Amygdala (tissue), 56 donors: ENCODE data around the gene GUCY2D.
"Not testable (repeated sequence)": the region's sequence is repeated elsewhere in the genome, so short reads cannot be mapped to it uniquely, and the experiment has no call there.

ENCODE experiments used
- DNase-seq, 56 donors: peaks; one replicate each; lab custom pipeline; 2025; lab: John Stamatoyannopoulos, UW

The GUCY2D gene

DNA sequence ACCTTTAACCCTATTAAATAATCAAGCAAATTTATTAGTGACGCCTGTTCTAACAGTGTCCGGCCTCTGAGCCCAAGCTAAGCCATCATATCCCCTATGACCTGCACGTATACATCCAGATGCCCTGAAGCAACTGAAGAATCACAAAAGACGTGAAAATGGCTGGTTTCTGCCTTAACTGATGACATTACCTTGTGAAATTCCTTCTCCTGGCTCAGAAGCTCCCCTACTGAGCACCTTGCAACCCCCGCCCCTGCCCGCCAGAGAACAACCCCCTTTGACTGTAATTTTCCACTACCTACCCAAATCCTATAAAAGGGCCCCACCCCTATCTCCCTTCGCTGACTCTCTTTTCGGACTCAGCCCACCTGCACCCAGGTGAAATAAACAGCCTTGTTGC is 59.4 kb downstream of the GUCY2D start:
- not testable (repeated sequence) for DNase-seq

GRCh38 chr17:8062435-8062806 is 60.0 kb downstream of the GUCY2D start:
- no peak for DNase-seq

DNA sequence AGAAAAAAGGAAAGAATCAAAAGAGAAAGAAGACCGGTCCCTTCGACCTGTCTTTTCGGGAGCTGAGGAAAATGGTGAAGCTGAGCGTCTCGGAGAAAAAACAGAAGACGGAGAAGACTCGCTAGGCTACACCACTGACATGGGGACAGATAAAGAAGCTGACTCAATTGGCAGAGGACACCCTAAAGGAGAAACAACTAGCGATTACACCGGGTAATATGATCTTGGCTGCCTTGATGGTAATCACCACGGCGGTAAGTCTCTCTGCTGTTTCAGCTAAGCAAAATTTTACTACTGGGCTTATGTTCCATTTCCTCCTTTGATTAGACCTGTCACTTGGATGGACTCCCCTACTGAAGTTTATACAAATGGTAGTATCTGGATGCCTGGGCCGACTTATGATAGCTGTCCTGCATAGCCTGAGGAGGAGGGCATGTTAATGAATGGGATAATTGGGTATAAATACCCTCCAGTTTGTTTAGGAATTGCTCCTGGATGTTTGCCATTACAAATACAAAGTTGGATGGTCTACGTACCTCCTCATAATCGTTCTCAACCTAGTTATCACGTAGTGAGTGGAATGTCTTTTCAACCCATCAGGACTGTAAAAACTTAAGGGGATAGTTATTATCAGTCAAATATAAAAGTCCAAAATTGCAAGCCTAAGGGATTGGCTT is 60.5 kb downstream of the GUCY2D start:
- no peak for DNase-seq

DNA sequence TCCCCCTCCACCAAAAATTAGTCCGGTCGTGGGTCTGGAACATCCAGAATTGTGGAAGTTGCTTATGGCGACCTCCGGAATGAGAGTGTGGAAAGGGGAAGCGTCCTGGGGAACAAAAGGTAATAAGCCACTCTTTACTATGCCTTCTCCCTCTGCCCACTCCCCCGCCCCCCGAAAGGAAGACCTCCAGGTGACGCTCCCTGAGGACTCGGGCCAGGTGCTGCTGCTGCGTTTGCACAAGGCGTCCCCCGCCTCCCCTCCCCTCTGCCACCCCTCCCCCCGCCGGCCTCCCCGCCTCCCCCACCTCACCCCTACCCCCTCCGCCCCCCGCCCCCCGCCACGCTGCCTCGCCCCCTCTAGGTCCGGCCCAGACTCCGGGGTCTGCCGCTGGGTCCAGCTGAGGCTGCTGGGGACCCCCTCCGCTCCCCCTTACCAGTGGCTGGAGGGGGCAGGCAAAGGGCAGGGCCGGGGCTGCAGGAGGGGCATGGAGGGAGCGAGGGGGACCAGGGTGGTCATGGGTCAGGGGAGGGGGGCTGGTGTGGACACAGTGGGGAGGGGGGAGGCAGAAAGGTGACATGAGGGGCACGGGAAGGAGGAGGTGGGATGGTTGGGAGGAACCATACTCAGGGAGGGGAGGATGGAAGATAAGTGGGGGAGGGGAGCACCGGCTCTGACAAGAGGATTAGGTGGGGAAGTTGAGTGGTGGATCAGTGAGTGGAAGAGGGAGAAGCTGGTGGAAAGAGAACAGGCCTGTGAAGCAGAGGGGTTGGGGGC is 61.5 kb downstream of the GUCY2D start:
- no peak for DNase-seq

DNA sequence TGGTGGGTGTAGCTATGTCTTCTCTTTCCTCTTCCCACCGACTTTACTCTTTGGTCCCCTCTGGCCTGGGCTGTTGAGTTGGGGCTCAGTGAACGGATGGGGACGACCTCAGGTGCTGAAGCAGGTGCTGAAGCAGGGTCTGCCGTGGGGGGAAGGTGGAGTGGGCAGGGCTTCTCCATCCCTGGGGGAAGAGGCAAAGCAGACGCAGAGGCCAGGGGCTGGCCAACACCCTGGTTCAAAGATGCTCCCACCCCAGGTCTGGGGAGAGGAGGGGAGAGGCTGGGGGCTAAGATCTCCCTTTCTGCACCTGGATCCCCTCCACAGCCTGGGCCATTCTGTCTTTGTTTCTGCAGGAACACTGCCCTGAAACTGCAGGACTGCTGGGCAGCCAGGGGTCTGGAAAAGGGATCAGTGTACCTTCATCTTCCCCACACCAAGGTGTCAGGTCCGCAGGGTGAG is 62.2 kb downstream of the GUCY2D start:
- DNase-seq: no peak

- no peak for DNase-seq
Observed at GRCh38 chr17:8066841-8067775, 64.7 kb downstream of the GUCY2D start.

- no peak for DNase-seq
Observed at GRCh38 chr17:8067806-8068205, 65.4 kb downstream of the GUCY2D start.

DNA sequence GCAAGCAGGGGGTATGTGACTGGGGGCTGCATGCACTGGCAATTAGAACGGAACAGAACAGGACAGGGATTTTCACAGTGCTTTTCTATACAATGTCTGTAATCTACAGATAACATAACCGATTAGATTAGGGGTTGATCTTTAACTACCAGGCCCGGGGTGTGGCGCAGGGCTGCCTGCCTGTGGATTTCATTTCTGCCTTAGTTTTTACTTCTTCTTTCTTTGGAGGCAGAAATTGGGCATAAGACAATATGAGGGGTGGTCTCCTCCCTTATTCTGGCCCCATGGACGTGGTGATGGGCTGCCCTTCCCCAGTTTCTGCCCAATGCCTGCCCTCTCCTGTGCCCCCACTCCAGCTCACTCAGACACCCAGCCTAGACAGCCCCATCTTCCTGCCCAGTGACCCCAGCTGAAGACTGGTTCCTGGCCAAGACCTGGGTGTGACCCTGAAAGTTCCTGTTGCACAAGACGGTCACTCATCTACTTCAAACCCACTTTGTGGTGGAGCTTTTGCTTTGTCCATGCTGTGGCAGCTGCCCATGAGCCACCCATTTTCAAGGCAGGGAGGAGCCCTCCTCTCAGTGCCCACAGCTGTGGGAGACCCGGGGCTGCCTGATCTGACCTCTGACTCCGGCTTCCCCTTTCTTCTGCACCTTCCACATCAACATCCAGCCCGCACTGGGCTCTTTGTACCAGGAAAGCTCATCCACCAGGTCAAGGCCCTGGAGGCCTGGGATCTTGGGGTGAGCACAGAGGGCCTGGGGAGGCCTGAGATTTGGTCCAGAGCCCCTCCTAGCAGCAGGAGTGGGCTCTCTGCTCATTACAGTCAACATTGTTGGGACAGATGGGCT is 66.5 kb downstream of the GUCY2D start:
- DNase-seq: no peak

- no peak for DNase-seq
Observed at GRCh38 chr17:8069587-8069860, 67.1 kb downstream of the GUCY2D start.
